ENCODE measurements around the gene NEMP2.
"Not testable (repeated sequence)": the region's sequence is repeated elsewhere in the genome, so short reads cannot be mapped to it uniquely, and the experiment has no call there.

NEMP2 gene

DNA sequence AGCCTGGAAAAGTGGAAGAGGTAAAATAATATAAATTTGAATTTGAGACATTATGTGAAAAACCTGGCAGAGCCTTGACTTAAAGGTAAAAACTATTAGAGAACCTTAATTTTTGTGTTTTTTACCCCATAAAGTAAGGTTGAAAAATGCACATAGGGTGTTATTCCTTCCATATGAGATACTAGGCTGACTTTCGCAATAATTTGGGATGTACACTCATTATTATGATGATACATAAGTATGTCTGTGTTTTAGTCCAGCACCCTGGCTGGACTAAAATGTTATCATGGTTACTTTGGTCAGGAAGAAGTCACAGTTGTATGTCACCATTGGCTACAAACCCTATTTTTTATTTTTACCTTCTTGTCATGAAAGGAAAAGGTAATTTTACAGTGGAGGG, 19.8 kb downstream of the NEMP2 start:
- Histone ChIP-seq H3K4me3 (ENCODE audit: low read depth, low read length) (no peak overlapping the region), H3K27me3 (ENCODE audit: control insufficient read depth, insufficient read depth, low read length) (no peaks in the 10 kb centered on the region), H3K36me3 (ENCODE audit: control insufficient read depth, insufficient read depth, low read length) (no peaks in the 10 kb centered on the region)

GRCh38 chr2:190513877-190514276, 20.6 kb downstream of the NEMP2 start:
- H3K4me1 ChIP-seq (ENCODE audit: control insufficient read depth, insufficient read depth, low read length), result no peaks in the 10 kb centered on the region
- H3K9me3 ChIP-seq (ENCODE audit: control insufficient read depth, insufficient read depth, low read length), result no peaks in the 10 kb centered on the region
- no peaks in the 10 kb centered on the region for H3K27me3 ChIP-seq (ENCODE audit: control insufficient read depth, insufficient read depth, low read length)
- no peak overlapping the region for H3K4me3 ChIP-seq (ENCODE audit: low read depth, low read length)
- H3K9ac ChIP-seq (ENCODE audit: low read depth, low read length), result no peak overlapping the region
- no peaks in the 10 kb centered on the region for H3K36me3 ChIP-seq (ENCODE audit: control insufficient read depth, insufficient read depth, low read length)

More for the DNA sequence above, 19.8 kb downstream of the NEMP2 start:
- Histone ChIP-seq H3K9me3 (ENCODE audit: control insufficient read depth, insufficient read depth, low read length) (no peaks in the 10 kb centered on the region), H3K4me1 (ENCODE audit: control insufficient read depth, insufficient read depth, low read length) (no peaks in the 10 kb centered on the region), H3K9ac (ENCODE audit: low read depth, low read length) (no peak overlapping the region)

- H3K9me3 ChIP-seq (ENCODE audit: control insufficient read depth, insufficient read depth, low read length), result no peaks in the 10 kb centered on the region
- H3K27me3 ChIP-seq (ENCODE audit: control insufficient read depth, insufficient read depth, low read length), result no peaks in the 10 kb centered on the region
- no peak overlapping the region for H3K4me3 ChIP-seq (ENCODE audit: low read depth, low read length)
- no peaks in the 10 kb centered on the region for H3K4me1 ChIP-seq (ENCODE audit: control insufficient read depth, insufficient read depth, low read length)
- no peak overlapping the region for H3K9ac ChIP-seq (ENCODE audit: low read depth, low read length)
- no peaks in the 10 kb centered on the region for H3K36me3 ChIP-seq (ENCODE audit: control insufficient read depth, insufficient read depth, low read length)
Measured at GRCh38 chr2:190512539-190513095, 21.9 kb downstream of the NEMP2 start.

DNA sequence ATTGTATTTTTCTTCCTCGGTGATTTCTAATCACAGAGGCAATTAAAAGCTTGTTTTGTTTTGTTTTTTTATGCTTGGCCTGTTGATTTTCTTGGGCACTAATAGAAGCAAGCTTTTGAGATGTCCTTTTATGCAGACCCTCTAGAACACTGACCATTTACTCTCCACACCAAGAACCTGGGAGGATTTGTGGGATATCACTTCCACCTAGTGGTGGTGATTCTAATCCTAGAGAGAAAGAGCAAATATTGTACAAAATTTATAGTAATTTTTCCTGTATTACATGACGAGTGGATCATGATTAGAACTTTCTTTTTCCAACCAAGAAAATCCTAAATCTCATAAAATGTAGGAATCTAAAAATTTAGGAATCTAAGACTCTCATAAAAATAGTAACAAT, 23.4 kb downstream of the NEMP2 start:
- no peaks in the 10 kb centered on the region for H3K27me3 ChIP-seq (ENCODE audit: control insufficient read depth, insufficient read depth, low read length)
- H3K4me3 ChIP-seq (ENCODE audit: low read depth, low read length), result no peak overlapping the region
- H3K4me1 ChIP-seq (ENCODE audit: control insufficient read depth, insufficient read depth, low read length), result no peaks in the 10 kb centered on the region
- no peak overlapping the region for H3K9ac ChIP-seq (ENCODE audit: low read depth, low read length)
- no peaks in the 10 kb centered on the region for H3K36me3 ChIP-seq (ENCODE audit: control insufficient read depth, insufficient read depth, low read length)
- H3K9me3 ChIP-seq (ENCODE audit: control insufficient read depth, insufficient read depth, low read length), result no peaks in the 10 kb centered on the region

DNA sequence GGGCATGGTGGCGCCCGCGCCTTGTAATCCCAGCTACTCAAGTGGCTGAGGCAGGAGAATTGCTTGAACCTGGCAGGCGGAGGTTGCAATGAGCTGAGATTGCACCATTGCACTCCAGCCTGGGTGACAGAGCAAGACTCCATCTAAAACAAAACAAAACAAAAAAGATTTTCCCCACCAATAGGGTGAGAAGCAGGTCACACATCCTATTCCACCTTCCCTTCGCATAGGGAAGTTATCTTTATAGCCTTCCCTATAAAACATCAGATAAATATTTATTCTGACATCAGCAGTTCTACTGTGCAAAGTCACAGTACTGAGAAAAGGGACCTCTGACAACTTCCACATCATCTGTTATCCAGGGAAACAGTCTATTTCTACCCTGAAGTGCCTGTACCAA, 24.6 kb downstream of the NEMP2 start:
- not testable (repeated sequence) for H3K36me3 ChIP-seq (ENCODE audit: control insufficient read depth, insufficient read depth, low read length)

GRCh38 chr2:190507135-190507534, 27.4 kb downstream of the NEMP2 start:
- no peaks in the 10 kb centered on the region for H3K27me3 ChIP-seq (ENCODE audit: control insufficient read depth, insufficient read depth, low read length)
- no peak overlapping the region for H3K4me3 ChIP-seq (ENCODE audit: low read depth, low read length)
- H3K4me1 ChIP-seq (ENCODE audit: control insufficient read depth, insufficient read depth, low read length), result no peaks in the 10 kb centered on the region
- no peaks in the 10 kb centered on the region for H3K9me3 ChIP-seq (ENCODE audit: control insufficient read depth, insufficient read depth, low read length)
- H3K36me3 ChIP-seq (ENCODE audit: control insufficient read depth, insufficient read depth, low read length), result no peaks in the 10 kb centered on the region
- no peak overlapping the region for H3K9ac ChIP-seq (ENCODE audit: low read depth, low read length)

More for the DNA sequence above, 24.6 kb downstream of the NEMP2 start:
- H3K9ac ChIP-seq (ENCODE audit: low read depth, low read length); H3K27me3 ChIP-seq (ENCODE audit: control insufficient read depth, insufficient read depth, low read length); H3K4me3 ChIP-seq (ENCODE audit: low read depth, low read length); H3K9me3 ChIP-seq (ENCODE audit: control insufficient read depth, insufficient read depth, low read length); H3K4me1 ChIP-seq (ENCODE audit: control insufficient read depth, insufficient read depth, low read length): not testable (repeated sequence)

GRCh38 chr2:190506666-190507065, 27.9 kb downstream of the NEMP2 start:
- H3K4me1 ChIP-seq (ENCODE audit: control insufficient read depth, insufficient read depth, low read length), result no peaks in the 10 kb centered on the region
- no peaks in the 10 kb centered on the region for H3K27me3 ChIP-seq (ENCODE audit: control insufficient read depth, insufficient read depth, low read length)
- no peak overlapping the region for H3K9ac ChIP-seq (ENCODE audit: low read depth, low read length)
- no peaks in the 10 kb centered on the region for H3K9me3 ChIP-seq (ENCODE audit: control insufficient read depth, insufficient read depth, low read length)
- H3K4me3 ChIP-seq (ENCODE audit: low read depth, low read length), result no peak overlapping the region
- H3K36me3 ChIP-seq (ENCODE audit: control insufficient read depth, insufficient read depth, low read length), result no peaks in the 10 kb centered on the region

GRCh38 chr2:190505696-190506095, 28.8 kb downstream of the NEMP2 start:
- Histone ChIP-seq H3K9ac (ENCODE audit: low read depth, low read length) (no peak overlapping the region), H3K4me3 (ENCODE audit: low read depth, low read length) (no peak overlapping the region), H3K36me3 (ENCODE audit: control insufficient read depth, insufficient read depth, low read length) (no peaks in the 10 kb centered on the region), H3K27me3 (ENCODE audit: control insufficient read depth, insufficient read depth, low read length) (no peaks in the 10 kb centered on the region), H3K9me3 (ENCODE audit: control insufficient read depth, insufficient read depth, low read length) (no peaks in the 10 kb centered on the region), H3K4me1 (ENCODE audit: control insufficient read depth, insufficient read depth, low read length) (no peaks in the 10 kb centered on the region)

- H3K27me3 ChIP-seq (ENCODE audit: control insufficient read depth, insufficient read depth, low read length), result no peaks in the 10 kb centered on the region
- no peak overlapping the region for H3K9ac ChIP-seq (ENCODE audit: low read depth, low read length)
- no peak overlapping the region for H3K4me3 ChIP-seq (ENCODE audit: low read depth, low read length)
- H3K36me3 ChIP-seq (ENCODE audit: control insufficient read depth, insufficient read depth, low read length), result no peaks in the 10 kb centered on the region
- no peaks in the 10 kb centered on the region for H3K4me1 ChIP-seq (ENCODE audit: control insufficient read depth, insufficient read depth, low read length)
- H3K9me3 ChIP-seq (ENCODE audit: control insufficient read depth, insufficient read depth, low read length), result no peaks in the 10 kb centered on the region
Measured at GRCh38 chr2:190504912-190505311, 29.6 kb downstream of the NEMP2 start.

DNA sequence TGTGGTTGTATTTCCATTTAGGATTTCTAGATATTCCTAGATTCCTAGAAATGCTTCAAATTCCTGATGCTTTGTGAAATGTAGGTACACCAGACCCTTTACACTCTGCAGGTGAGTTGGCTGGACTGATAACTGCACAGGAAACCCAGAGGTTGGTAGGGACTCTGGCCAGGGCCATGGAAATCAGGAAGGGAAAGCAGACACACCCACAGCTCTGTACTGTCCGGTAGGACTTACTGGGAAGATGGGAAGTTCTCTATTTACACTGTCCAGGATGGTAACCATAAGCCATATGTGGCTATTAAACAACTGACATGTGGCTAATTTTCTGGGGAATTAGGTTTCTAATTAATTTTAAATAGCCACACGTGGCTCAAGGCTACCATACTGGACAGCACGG, 31.4 kb downstream of the NEMP2 start:
- no peaks in the 10 kb centered on the region for H3K4me1 ChIP-seq (ENCODE audit: control insufficient read depth, insufficient read depth, low read length)
- no peaks in the 10 kb centered on the region for H3K27me3 ChIP-seq (ENCODE audit: control insufficient read depth, insufficient read depth, low read length)
- H3K36me3 ChIP-seq (ENCODE audit: control insufficient read depth, insufficient read depth, low read length), result no peaks in the 10 kb centered on the region
- H3K9me3 ChIP-seq (ENCODE audit: control insufficient read depth, insufficient read depth, low read length), result no peaks in the 10 kb centered on the region
- H3K4me3 ChIP-seq (ENCODE audit: low read depth, low read length), result no peak overlapping the region
- no peak overlapping the region for H3K9ac ChIP-seq (ENCODE audit: low read depth, low read length)

- no peak overlapping the region for H3K4me3 ChIP-seq (ENCODE audit: low read depth, low read length)
- no peaks in the 10 kb centered on the region for H3K4me1 ChIP-seq (ENCODE audit: control insufficient read depth, insufficient read depth, low read length)
- H3K9me3 ChIP-seq (ENCODE audit: control insufficient read depth, insufficient read depth, low read length), result no peaks in the 10 kb centered on the region
- H3K36me3 ChIP-seq (ENCODE audit: control insufficient read depth, insufficient read depth, low read length), result no peaks in the 10 kb centered on the region
- H3K27me3 ChIP-seq (ENCODE audit: control insufficient read depth, insufficient read depth, low read length), result no peaks in the 10 kb centered on the region
- H3K9ac ChIP-seq (ENCODE audit: low read depth, low read length), result no peak overlapping the region
Measured at GRCh38 chr2:190501702-190502407, 32.7 kb downstream of the NEMP2 start.

GRCh38 chr2:190501231-190501630, 33.3 kb downstream of the NEMP2 start:
- Histone ChIP-seq H3K9ac (ENCODE audit: low read depth, low read length) (no peak overlapping the region), H3K27me3 (ENCODE audit: control insufficient read depth, insufficient read depth, low read length) (no peaks in the 10 kb centered on the region), H3K36me3 (ENCODE audit: control insufficient read depth, insufficient read depth, low read length) (no peaks in the 10 kb centered on the region), H3K4me3 (ENCODE audit: low read depth, low read length) (no peak overlapping the region), H3K9me3 (ENCODE audit: control insufficient read depth, insufficient read depth, low read length) (no peaks in the 10 kb centered on the region), H3K4me1 (ENCODE audit: control insufficient read depth, insufficient read depth, low read length) (no peaks in the 10 kb centered on the region)
